K562 (cell line): ENCODE results near the gene RYR1. TPM values are rescaled to one million over a fixed set of nuclear protein-coding genes. Genes with fewer than 3 reads are reported as not detected.

ENCODE experiments used
- ELF1 ChIP-seq: fragments of 200-800 bp; sonication (Bioruptor generic); IDR thresholded peaks from 2 replicates; pipeline ENCODE4 v1.6.1; 2016; ENCODE audit warnings: missing genetic modification characterization, missing compliant biosample characterization
- EP400 ChIP-seq: fragments of 450-650 bp; IDR thresholded peaks from 2 replicates; pipeline ENCODE4 v1.6.1; 2017; ENCODE audit warnings: antibody characterized with exemption, mild to moderate bottlenecking, moderate library complexity
- ESRRB ChIP-seq: fragments of 250-450 bp; sonication (Bioruptor Pico); IDR thresholded peaks from 2 replicates; pipeline ENCODE4 v1.5.0; 2020; ENCODE audit warnings: mild to moderate bottlenecking, moderate library complexity, borderline replicate concordance
- HNRNPLL ChIP-seq: fragments of 200-400 bp; formaldehyde crosslinking; IDR thresholded peaks from 2 replicates; pipeline ENCODE4 v1.6.1; 2017; ENCODE audit warnings: low read length, low read depth, mild to moderate bottlenecking; ENCODE audit not compliant: poor library complexity, severe bottlenecking
- HSF4 ChIP-seq: fragments of 250-450 bp; sonication (Bioruptor Pico); IDR thresholded peaks from 2 replicates; pipeline ENCODE4 v2.1.2; 2022; ENCODE audit warnings: mild to moderate bottlenecking, moderate library complexity, borderline replicate concordance
- KDM2B ChIP-seq: fragments of 250-450 bp; sonication (Bioruptor Pico); IDR thresholded peaks from 2 replicates; pipeline ENCODE4 v1.8.0; 2021; ENCODE audit warnings: mild to moderate bottlenecking, moderate library complexity
- KLF13 ChIP-seq: fragments of 450-650 bp; IDR thresholded peaks from 2 replicates; pipeline ENCODE4 v1.6.1; 2016; ENCODE audit warnings: missing genetic modification characterization, low read depth, mild to moderate bottlenecking, missing compliant biosample characterization, moderate library complexity, borderline replicate concordance
- MYBL2 ChIP-seq, 2 experiments: fragments of 450-650 bp in 1 of 2; sonication (generic) in 1 of 2; formaldehyde crosslinking in 1 of 2; IDR thresholded peaks; 2 replicates each; pipeline versions ENCODE4 v1.6.1 to v1.8.1; 2017 to 2022; ENCODE audit warnings: borderline replicate concordance in 1 of 2, inconsistent platforms in 1 of 2, low read depth in 1 of 2, mild to moderate bottlenecking in 1 of 2, missing genetic modification reagents in 1 of 2, moderate library complexity in 1 of 2
- NEUROD1 ChIP-seq: fragments of 150-350 bp; IDR thresholded peaks from 2 replicates; pipeline ENCODE4 v1.6.1; 2014; ENCODE audit warnings: borderline replicate concordance, low read length, low read depth; ENCODE audit not compliant: partially characterized antibody
- PCBP1 ChIP-seq: fragments of 200-400 bp; formaldehyde crosslinking; IDR thresholded peaks from 2 replicates; pipeline ENCODE4 v1.6.1; 2018; ENCODE audit warnings: mild to moderate bottlenecking, low read depth, low read length; ENCODE audit not compliant: poor library complexity, severe bottlenecking
- PHTF2 ChIP-seq: fragments of 250-450 bp; sonication (Bioruptor Pico); IDR thresholded peaks from 2 replicates; pipeline ENCODE4 v1.5.0; 2021; ENCODE audit warnings: mild to moderate bottlenecking
- POLR2H ChIP-seq: IDR thresholded peaks from 2 replicates; pipeline ENCODE4 v1.6.1; 2016; ENCODE audit warnings: missing genetic modification characterization, low read depth, mild to moderate bottlenecking, control low read depth, missing compliant biosample characterization, moderate library complexity
- RBM34 ChIP-seq: fragments of 200-400 bp; formaldehyde crosslinking; IDR thresholded peaks from 2 replicates; pipeline ENCODE4 v1.6.1; 2018; ENCODE audit warnings: low read length, borderline replicate concordance; ENCODE audit not compliant: insufficient read depth
- STAT5B ChIP-seq: fragments of 250-450 bp; sonication (Bioruptor Pico); IDR thresholded peaks from 2 replicates; pipeline ENCODE4 v1.8.0; 2021; ENCODE audit warnings: mild to moderate bottlenecking, inconsistent platforms
- TAL1 ChIP-seq: fragments of 450-650 bp; IDR thresholded peaks from 2 replicates; pipeline ENCODE4 v1.6.1; 2016; ENCODE audit warnings: mild to moderate bottlenecking
- THAP7 ChIP-seq: fragments of 250-450 bp; sonication (Bioruptor Pico); IDR thresholded peaks from 2 replicates; pipeline ENCODE4 v1.5.0; 2021
- ZKSCAN3 ChIP-seq: fragments of 250-450 bp; sonication (Bioruptor Pico); IDR thresholded peaks from 2 replicates; pipeline ENCODE4 v1.4.0; 2020
- ZNF124 ChIP-seq: sonication (generic); formaldehyde crosslinking; IDR thresholded peaks from 2 replicates; pipeline ENCODE4 v1.8.1; 2022; ENCODE audit warnings: missing genetic modification reagents
- ZNF282 ChIP-seq: sonication (generic); formaldehyde crosslinking; IDR thresholded peaks from 2 replicates; pipeline ENCODE4 v1.8.1; 2023; ENCODE audit warnings: missing genetic modification reagents
- ZNF589 ChIP-seq: fragments of 200-800 bp; sonication (Bioruptor generic); IDR thresholded peaks from 2 replicates; pipeline ENCODE4 v1.6.1; 2016; ENCODE audit warnings: low read depth, missing genetic modification characterization, missing compliant biosample characterization
- ZNF609 ChIP-seq: sonication (generic); formaldehyde crosslinking; IDR thresholded peaks from 2 replicates; pipeline ENCODE4 v1.8.1; 2023; ENCODE audit warnings: missing genetic modification reagents, mild to moderate bottlenecking, borderline replicate concordance
- ZNF695 ChIP-seq: fragments of 450-650 bp; formaldehyde crosslinking; IDR thresholded peaks from 2 replicates; pipeline ENCODE4 v1.4.0; 2020; ENCODE audit warnings: mild to moderate bottlenecking, moderate library complexity
- ZNF696 ChIP-seq: fragments of 250-450 bp; sonication (Bioruptor Pico); conservative IDR thresholded peaks from 2 replicates; pipeline ENCODE4 v1.4.0; 2020; ENCODE audit warnings: mild to moderate bottlenecking, moderate library complexity
- ZNF77 ChIP-seq: fragments of 250-450 bp; sonication (Bioruptor Pico); IDR thresholded peaks from 2 replicates; pipeline ENCODE4 v1.5.0; 2020
- polyA plus RNA-seq, 8 experiments: library from polyadenylated mRNA; depleted of rRNA in 4 of 8; stranded (reverse) in 5 of 8; unstranded in 3 of 8; fragments of >200 nt; fragmentation: Nextera tagmentation in 2 of 8; fragmentation: Illumina TruSeq in 1 of 8; extraction: Ambion mirVana in 2 of 8; extraction: Trizol in 1 of 8; gene quantifications; 2 replicates each; pipeline versions ENCODE4 v1.2.1 to v1.2.3, GENCODE V29; 2011 to 2014; ENCODE audit warnings: inconsistent platforms in 1 of 8, missing spikeins in 1 of 8
- total RNA-seq, 7 experiments: library from RNA; depleted of rRNA in 6 of 7; stranded (reverse); fragments of >200 nt in 6 of 7; fragmentation: Illumina TruSeq in 2 of 7; extraction: Trizol in 2 of 7; gene quantifications; 2 replicates each; pipeline versions ENCODE4 v1.2.1 to v1.2.3, GENCODE V29; 2011 to 2021; ENCODE audit warnings: low replicate concordance in 1 of 7

Gene RYR1
- total and polyA plus RNA-seq, 9 of the 15 experiments (the other 6 are each of a cell fraction or from before 2014, with no cell fraction given): 0.11 to 7.4 (median 3.7) TPM

- TF ChIP-seq PCBP1 (no peak), ZNF609 (no peak), KLF13 (no peak; the same call in 1 of the 2 replicates), STAT5B (CRISPR knock-in tag) (no peak), NEUROD1 (peak; percentile 91), KDM2B (CRISPR knock-in tag) (no peak), ZNF124 (CRISPR knock-in tag) (no peak), ELF1 (tag) (no peak; the same call in 1 of the 2 replicates), PHTF2 (CRISPR knock-in tag) (no peak), RBM34 (no peak), ZNF77 (CRISPR knock-in tag) (no peak), TAL1 (peak; percentile 95), POLR2H (tag) (peak; percentile 38; the same call in 1 of the 2 replicates), ZKSCAN3 (CRISPR knock-in tag) (no peak), ESRRB (CRISPR knock-in tag) (no peak), HSF4 (no peak), THAP7 (no peak), ZNF589 (CRISPR knock-in tag) (peak; percentile 50; the same call in 1 of the 2 replicates), HNRNPLL (no peak), ZNF696 (CRISPR knock-in tag) (no peak), EP400 (peak; percentile 86), ZNF282 (no peak), ZNF695 (CRISPR knock-in tag) (no peak), MYBL2 (IDR thresholded peaks at IDR 0.05; ENCODE audit: low read depth) (no peak), MYBL2 (CRISPR knock-in tag; IDR thresholded peaks at IDR 0.05; ENCODE audit: borderline replicate concordance) (no peak)
Observed at GRCh38 chr19:38543807-38544568, 110.5 kb downstream of the RYR1 start (continued).
